GM12801 (cell line): Measurements from ENCODE around the gene TEX13D.

Experiments used
- TF ChIP-seq, protein P1 (sequence below): IDR thresholded peaks from one replicate; pipeline ENCODE4 v1.5.1; 2011; ENCODE audit warnings: control low read depth; ENCODE audit not compliant: insufficient read length; ENCODE audit errors: extremely low read depth

The TEX13D gene

GRCh38 chrX:124332481-124333424 is at the start of gene TEX13D:
Gene TEX13D (plus strand): TSS chrX:124332660. CDS start chrX:124332918, 258 bp downstream.
- TF ChIP-seq, protein P1, sequence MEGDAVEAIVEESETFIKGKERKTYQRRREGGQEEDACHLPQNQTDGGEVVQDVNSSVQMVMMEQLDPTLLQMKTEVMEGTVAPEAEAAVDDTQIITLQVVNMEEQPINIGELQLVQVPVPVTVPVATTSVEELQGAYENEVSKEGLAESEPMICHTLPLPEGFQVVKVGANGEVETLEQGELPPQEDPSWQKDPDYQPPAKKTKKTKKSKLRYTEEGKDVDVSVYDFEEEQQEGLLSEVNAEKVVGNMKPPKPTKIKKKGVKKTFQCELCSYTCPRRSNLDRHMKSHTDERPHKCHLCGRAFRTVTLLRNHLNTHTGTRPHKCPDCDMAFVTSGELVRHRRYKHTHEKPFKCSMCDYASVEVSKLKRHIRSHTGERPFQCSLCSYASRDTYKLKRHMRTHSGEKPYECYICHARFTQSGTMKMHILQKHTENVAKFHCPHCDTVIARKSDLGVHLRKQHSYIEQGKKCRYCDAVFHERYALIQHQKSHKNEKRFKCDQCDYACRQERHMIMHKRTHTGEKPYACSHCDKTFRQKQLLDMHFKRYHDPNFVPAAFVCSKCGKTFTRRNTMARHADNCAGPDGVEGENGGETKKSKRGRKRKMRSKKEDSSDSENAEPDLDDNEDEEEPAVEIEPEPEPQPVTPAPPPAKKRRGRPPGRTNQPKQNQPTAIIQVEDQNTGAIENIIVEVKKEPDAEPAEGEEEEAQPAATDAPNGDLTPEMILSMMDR, result no peak

- TF ChIP-seq, protein P1, result no peak
Observed at GRCh38 chrX:124289443-124289842, 43.0 kb upstream of the TEX13D start.

- TF ChIP-seq, protein P1, result no peak
Observed at GRCh38 chrX:124293810-124294209, 38.6 kb upstream of the TEX13D start.

DNA sequence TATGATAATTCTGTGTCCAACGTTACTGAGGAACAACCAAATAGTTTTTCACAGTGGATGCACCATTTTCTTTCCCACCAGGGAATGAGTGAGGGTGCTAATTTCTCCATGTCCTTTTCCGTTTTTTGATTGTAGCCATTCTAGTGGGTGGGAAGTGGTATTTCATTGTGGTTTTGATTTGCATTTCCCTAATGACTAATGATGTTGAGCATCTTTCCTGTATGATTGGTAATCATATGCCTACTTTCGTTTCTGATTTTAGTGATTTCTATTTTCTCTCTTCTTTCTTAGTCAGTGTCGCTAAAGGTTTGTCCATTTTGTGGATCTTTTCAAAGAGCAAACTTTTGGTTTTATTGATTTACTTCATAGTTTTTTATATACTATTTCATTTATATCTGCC is 32.1 kb upstream of the TEX13D start:
- TF ChIP-seq, protein P1, result no peak

DNA sequence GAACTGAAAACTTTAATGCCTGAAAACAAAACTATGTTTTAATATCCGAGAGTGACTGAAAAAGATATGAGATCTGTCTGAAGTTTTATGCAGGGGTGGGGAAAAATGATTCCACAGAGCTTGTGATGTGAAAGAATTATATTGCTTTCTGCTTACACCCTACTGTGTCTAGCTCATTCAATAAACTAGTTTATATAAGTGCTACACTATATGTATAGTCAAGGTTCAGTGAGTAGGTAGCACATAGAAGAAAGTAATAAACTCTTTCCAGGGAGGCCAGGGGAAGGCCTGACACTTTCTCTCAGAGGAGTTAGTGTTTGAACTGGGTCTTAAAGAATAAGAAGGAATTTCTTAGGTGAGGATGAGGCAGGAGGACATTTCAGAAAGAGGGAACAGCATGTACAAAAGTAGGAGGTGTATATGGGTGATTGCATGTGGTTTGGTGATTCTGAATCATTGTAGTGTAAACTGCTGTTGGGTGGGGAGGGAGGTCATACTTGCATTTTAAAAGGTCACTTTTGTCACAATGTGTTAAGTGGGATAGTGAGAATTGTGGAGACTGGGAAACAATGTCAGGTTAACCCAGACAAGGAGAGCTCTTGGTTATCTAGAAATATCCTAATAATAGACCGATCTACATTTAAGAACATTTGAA is 25.1 kb upstream of the TEX13D start:
- TF ChIP-seq, protein P1, result no peak

DNA sequence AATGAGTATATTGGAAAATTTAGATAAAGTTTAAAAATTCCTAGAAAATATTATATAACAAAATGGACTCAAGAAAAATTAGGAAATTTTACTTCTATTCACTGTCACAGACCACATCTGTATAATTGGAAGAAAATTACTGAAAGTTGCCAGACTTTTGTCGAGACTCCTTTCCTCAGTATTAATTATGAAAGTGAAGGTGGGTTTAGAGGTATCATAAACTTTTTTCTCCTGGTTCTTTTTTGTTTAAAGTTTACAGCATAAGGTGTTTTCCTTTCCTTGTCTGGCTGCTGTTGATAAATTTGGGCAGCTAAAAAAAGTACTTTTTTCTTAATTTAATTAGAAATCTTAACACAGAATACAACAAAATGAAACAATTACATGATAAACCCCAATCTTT is 6.7 kb upstream of the TEX13D start:
- TF ChIP-seq, protein P1, result no peak

DNA sequence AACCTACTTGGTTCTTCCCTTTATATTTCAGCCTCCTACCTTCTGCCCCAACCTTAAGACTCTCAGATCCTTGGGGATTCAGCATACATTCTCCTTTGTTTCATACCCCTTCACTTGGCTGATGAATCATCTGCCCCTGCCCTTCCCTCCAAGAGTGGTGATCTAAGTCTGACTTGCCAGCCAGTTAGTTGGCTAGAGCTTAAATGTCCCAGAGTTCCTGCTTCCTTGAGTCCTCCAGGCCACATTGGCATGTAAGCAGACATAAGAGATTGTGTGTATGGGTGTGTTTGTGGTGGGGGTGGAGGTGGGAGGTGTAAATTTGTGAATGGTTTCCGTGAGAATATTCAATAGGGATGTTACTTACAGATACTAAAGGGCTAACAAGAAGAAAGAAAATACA is 3.7 kb upstream of the TEX13D start:
- TF ChIP-seq, protein P1, result no peak
